GM04504 (cell line): Measurements from ENCODE around the gene VWA5A.
"Not testable (repeated sequence)": the region's sequence is repeated elsewhere in the genome, so short reads cannot be mapped to it uniquely, and the experiment has no call there.

ENCODE experiments used
- DNase-seq: peaks from one replicate; pipeline ENCODE4 v3.0.0-alpha.2; 2012; ENCODE audit warnings: low read depth

VWA5A gene

GRCh38 chr11:124170315-124170714 lies 55.1 kb downstream of the VWA5A start:
- DNase-seq: not testable (repeated sequence)

DNA sequence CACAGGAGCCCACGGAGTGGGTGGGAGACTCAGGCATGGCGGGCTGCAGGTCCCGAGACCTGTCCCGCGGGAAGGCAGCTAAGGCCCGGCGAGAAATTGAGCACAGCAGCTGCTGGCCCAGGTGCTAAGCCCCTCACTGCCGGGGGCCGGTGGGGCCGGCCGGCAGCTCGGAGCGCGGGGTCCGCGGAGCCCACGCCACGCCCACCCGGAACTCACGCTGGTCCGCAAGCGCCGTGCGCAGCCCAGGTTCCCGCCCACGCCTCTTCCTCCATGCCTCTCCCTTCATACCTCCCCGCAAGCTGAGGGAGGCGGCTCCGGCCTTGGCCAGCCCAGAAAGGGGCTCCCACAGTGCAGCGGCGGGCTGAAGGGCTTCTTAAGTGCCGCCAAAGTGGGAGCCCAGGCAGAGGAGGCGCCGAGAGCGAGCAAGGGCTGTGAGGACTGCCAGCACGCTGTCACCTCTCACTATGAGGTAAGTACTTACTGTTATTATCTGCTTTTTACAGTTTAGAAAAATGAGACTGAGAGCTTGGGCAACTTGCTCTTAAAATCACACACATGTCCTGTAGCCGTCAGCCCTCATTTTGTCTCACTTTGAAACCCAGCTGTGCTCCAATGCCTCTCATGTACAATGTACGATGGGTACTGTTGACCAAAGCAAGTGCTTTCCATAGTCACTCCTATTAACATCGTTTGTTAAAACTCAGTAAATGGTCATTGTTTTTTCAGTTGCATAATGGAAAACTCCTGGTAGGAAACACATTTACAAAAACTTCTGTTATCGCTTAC lies 55.7 kb downstream of the VWA5A start:
- DNase-seq: no peak

DNA sequence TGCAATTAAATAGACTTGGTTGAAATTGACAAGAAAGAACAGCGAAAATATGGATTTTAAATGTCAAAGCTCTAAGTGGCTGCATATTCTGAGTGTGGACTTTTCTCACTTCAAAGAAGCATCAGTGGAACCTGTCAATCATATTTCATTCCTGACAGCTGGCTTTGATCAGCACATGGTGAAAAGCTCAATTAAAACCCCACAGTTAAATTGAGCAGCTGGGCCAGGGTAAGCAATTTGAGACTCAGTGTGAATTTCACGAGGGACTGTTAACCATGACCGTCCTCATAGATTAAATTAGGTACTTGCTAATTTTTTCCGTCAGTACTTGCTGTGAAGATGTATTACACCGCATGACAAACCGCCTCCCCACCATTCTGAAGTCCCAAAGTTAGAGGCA lies 56.9 kb downstream of the VWA5A start:
- no peak for DNase-seq

- DNase-seq: no peak
These were observed 57.3 kb downstream of the VWA5A start for GRCh38 chr11:124172599-124172998.

DNA sequence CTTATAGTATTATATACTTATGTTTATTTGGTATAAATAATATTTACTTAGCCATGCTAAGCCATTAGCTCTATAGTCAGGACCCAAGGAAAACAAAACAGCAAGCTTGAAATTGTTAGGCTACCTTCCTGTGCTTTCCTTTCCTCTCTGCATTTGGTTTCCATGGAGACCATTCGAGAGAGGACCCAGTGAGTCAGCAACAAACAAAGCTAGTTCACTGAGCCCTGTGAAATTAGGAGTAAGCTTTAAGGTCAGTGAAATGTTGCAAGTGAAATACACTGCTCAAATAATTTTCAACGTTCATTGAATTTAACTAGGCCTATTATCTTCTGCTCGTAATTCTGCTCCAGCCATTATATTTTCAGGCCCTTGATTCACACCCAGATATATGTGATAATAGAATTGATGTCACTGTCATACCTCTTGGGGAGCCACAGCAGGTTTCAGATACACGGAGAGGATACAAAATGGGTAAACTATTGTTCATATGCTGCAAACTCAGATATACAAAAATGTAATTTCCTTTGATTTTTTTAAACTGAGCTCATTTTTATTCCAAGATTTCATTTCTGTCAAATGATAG lies 58.8 kb downstream of the VWA5A start:
- DNase-seq: peak; percentile 11

GRCh38 chr11:124176925-124177715 lies 61.9 kb downstream of the VWA5A start:
- DNase-seq: no peak

- no peak for DNase-seq
These were observed 64.1 kb downstream of the VWA5A start for GRCh38 chr11:124179310-124179709.

DNA sequence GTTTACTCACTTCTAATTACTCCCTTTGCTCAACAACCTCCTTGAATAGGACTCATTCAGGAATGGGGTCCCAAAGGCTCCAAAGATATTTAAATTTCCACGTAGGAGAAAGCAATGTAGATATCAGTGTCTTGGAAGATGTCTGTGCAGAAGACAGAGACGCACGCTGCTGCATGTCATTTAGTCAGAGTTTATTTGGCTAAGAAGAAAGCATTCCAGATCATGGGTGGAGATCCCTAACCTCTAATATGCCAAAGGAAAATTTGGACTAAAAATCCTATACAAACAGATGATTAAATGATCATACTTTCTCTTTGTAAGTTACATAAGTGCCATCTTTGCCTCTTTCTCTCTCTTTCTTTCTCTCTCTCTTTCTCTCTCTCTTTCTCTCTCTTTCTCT lies 67.8 kb downstream of the VWA5A start, which contains the start of gene OR10D3:
TSS of gene OR10D3 (plus strand) at position 278 of the 400 bp plus-strand sequence. CDS start 1,925 bp downstream, outside the sequence.
- no peak for DNase-seq

- DNase-seq: no peak
These were observed 75.3 kb downstream of the VWA5A start for GRCh38 chr11:124190298-124191139.

GRCh38 chr11:124193221-124194010 lies 78.2 kb downstream of the VWA5A start:
- DNase-seq: no peak

DNA sequence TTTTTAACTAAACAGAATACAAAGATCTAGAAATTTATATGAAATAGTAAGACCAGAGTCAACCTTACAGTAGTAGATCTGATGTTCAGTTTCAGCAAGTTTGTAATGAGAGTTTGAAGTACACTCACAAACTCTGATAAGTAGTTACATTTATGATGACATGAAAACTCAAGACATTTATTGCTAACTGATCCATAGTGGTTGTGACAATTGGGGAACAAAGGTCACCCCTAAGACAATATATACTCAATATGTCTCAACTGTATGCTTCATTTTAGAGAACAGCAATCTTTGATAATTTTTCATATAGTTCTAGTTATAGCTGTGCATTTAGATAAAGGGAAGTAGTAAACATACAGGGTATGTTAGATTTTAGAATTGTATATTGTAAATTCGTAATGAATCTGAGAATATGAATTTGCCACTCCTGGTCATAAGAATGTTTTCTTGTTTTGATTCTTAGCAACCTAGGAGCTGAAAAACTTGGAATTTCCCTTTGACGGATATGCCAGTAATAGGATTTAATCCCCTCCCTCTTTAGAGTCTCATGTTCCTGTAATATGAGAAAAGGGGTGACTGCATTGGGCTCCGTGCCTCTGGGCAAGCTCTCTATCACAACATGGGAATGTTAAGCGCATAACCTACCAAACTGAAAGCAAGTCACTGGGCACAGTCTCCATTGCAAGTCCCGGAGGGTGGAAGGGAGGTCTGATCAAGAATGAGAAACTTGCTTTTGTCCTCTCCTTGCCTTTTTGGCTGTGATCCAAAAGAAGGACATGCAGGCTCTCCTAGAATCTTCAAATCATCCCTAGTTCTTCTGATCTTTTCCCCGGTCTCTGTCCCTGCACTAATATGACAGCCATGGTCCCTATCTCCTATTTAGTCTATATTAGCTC lies 79.3 kb downstream of the VWA5A start:
- no peak for DNase-seq

GRCh38 chr11:124195189-124195734 lies 80.0 kb downstream of the VWA5A start:
- DNase-seq: peak; percentile 30
